LNCaP clone FGC (cell line): ENCODE results near the gene SLC25A21.
"Not testable (repeated sequence)": the region's sequence is repeated elsewhere in the genome, so short reads cannot be mapped to it uniquely, and the experiment has no call there.

Experiments used
- DNase-seq: peaks from one replicate; pipeline ENCODE4 v3.0.0-alpha.2; 2011; ENCODE audit warnings: low read depth
- H3K4me3 ChIP-seq: 2 replicates; pipeline ENCODE4 v1.5.1; 2011; ENCODE audit warnings: mild to moderate bottlenecking, low read depth, low read length, control low read depth
- TF ChIP-seq, protein P1 (sequence below): IDR thresholded peaks from 2 replicates; pipeline ENCODE4 v1.5.1; 2012; ENCODE audit warnings: mild to moderate bottlenecking; ENCODE audit not compliant: control insufficient read depth, insufficient read depth; ENCODE audit errors: extremely low read depth

The SLC25A21 gene

DNA sequence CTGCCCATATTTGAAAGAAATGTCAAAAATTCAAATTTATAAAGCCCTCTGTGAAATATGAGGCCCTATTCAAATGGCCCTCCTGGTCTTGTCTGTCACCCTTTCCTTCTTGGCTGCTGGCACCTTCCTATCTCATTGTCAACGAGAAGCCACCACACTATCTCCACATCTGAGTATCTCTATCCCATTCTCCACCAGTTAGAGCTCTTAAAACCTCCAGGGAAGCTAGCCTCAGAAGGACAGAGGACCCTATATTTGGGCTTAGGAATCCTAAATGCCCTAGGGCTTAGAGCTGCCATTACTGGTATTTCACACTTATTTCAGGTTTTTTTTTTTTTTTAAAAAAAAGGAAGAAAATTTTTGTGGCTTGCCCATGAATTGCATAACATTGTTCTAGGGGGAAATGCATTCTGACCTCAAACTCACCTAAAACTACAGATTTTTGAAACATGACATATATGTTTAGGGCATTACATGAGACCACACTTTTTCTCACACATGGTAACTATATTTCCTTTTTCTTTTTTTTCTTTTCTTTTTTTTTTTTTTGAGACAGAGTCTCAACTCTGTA lies 25.0 kb downstream of the SLC25A21 start:
- H3K4me3 ChIP-seq = no peak overlapping the region
- TF ChIP-seq, protein P1, sequence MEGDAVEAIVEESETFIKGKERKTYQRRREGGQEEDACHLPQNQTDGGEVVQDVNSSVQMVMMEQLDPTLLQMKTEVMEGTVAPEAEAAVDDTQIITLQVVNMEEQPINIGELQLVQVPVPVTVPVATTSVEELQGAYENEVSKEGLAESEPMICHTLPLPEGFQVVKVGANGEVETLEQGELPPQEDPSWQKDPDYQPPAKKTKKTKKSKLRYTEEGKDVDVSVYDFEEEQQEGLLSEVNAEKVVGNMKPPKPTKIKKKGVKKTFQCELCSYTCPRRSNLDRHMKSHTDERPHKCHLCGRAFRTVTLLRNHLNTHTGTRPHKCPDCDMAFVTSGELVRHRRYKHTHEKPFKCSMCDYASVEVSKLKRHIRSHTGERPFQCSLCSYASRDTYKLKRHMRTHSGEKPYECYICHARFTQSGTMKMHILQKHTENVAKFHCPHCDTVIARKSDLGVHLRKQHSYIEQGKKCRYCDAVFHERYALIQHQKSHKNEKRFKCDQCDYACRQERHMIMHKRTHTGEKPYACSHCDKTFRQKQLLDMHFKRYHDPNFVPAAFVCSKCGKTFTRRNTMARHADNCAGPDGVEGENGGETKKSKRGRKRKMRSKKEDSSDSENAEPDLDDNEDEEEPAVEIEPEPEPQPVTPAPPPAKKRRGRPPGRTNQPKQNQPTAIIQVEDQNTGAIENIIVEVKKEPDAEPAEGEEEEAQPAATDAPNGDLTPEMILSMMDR = no peak
- DNase-seq = no peak

DNA sequence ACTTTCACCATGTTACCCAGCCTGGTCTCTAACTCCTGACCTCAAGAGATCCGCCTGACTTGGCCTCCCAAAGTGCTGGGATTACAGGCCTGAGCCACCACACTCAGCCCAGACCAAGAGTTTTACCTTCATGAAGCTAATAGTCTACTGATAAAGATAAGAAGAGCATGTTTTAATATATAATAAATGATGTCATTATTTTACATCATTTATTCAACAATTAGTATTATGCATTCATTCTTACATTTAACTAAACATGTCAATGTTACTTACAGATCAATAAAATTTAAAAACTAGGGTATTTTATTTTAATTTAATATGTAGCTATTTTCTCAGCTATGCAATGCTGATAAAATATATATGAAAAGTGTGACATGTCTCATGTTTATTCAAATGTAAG lies 26.0 kb downstream of the SLC25A21 start:
- DNase-seq, H3K4me3 ChIP-seq: not testable (repeated sequence)

DNA sequence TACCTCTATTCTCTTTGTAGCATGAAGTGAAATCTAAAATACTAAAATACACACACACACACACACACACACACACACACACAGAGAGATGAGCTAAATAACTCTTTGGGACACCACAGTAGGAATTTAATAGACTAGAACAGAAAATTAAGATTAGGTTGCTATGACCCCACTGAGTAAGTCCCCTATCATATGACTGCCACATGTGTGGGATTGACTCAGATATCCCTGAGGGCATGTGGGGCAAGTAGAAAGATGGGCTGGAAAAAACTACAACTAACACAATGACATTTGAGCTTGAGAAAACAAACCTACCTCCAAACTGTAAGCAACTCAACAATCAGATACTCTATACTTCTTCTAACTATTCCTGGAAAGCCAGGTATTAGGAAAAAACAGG lies 27.0 kb downstream of the SLC25A21 start:
- no peak overlapping the region for H3K4me3 ChIP-seq
- DNase-seq = no peak
- TF ChIP-seq, protein P1 = no peak

DNA sequence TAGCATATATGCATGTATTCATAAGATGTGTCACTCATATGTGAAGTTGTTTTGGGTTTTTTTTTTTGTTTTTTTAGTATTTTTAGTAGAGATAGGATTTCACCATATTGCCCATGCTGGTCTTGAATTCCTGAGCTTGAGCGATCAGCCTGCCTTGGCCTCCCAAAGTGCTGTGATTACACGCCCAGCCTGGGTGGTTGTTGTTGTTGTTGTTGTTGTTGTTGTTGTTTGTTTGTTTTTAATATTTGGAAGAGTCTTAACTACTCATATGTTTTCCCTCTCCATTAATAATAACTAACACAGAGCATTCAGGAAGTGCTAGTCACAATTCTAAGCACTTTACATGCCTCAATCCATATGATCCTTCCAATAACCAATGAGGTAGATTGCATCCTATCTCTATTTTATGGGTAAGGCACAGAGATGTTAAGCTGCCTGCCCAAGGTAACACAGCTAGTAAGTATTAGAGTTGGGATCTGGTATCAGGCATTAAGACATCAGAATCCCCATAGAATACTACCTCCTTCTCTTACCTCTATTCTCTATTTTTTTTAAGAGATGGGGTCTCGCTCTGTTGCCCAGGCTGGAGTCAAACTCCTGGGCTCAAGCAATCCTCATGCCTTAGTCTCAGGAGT lies 27.6 kb downstream of the SLC25A21 start:
- H3K4me3 ChIP-seq = no peak overlapping the region
- TF ChIP-seq, protein P1 = no peak
- DNase-seq = no peak

DNA sequence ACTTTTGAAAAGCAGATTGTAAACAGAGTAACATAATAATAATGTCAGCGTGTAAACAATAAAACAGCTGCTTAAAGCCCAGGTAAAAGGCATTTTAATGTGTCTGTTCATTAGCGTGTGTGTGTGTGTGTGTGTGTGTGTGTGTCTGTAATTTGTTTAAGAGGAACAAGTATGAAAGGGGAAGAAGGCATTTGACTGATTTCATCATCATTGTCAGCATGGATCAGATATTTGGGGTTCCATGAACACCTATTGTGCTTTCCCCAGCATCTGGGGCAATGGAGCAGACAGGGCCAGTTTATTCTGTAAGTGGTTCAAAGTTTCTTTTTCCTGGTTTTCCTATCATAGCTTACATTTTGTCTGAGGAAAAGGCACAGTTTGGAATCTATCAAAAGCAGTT lies 28.9 kb downstream of the SLC25A21 start:
- H3K4me3 ChIP-seq = no peak overlapping the region
- DNase-seq = no peak
- TF ChIP-seq, protein P1 = no peak

DNA sequence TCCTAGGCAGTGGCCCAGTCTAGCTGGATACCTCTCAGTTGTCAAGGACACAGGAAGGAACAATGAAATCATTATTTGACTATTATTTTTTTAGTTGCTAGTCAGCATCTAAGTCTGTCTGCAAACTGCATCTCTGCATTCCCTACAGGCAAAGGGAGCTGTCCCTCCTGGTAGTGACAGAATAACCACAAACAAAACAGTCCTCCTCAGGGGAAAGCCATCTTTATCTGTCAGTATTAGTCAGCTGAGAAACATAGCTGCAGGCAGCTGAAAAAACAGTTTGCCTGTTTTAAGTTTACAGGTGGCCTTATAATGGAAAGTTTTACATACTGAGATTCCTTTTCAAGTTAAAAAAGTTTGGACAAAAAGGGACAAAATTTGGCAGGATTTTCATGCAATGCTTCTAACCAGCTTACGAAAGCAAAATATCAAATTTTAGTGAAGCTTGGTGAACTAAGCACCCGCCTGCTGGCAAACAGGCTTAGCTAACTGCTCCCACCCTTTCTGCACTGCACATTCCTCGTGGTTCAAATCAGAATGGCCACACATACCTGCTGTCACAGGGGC lies 29.5 kb downstream of the SLC25A21 start:
- TF ChIP-seq, protein P1 = no peak
- no peak for DNase-seq

DNA sequence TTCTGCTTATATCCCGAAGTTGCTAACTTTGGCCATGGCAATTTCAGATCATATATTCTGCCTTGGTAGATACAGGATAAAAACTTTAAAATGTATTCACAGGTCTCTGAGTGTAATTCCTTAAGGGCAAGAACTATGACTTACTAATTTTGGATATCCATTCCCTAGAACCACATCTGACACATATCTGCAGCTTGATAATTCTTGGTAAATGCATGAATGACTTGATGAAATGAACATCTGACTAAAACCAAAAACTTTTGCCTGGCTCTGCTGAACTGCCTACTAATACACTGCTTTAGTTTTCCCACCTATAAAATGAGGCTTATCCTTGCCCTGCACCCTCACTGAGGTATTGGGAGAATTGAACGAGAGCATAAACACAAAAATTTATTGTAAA lies 32.2 kb downstream of the SLC25A21 start:
- TF ChIP-seq, protein P1 = no peak
- DNase-seq = no peak
- no peak overlapping the region for H3K4me3 ChIP-seq

More for the DNA sequence above, 29.5 kb downstream of the SLC25A21 start:
- H3K4me3 ChIP-seq = no peak overlapping the region
